DMS53 (cell line): Measurements from ENCODE around the gene PNCK.
"Not testable (repeated sequence)": the region's sequence is repeated elsewhere in the genome, so short reads cannot be mapped to it uniquely, and the experiment has no call there.

Experiments used
- DNase-seq: peaks from one replicate; lab custom pipeline; 2025; lab: John Stamatoyannopoulos, UW

Gene PNCK

GRCh38 chrX:153673428-153674218 lies at the start of gene PNCK:
Gene PNCK, minus strand, starts transcription at chrX:153673813. Its CDS starts 737 bp downstream, at chrX:153673076.
- DNase-seq, result no peak

GRCh38 chrX:153722704-153723350 lies 49.2 kb upstream of the PNCK start:
- peak; percentile 52 for DNase-seq

GRCh38 chrX:153719701-153720100 lies 46.1 kb upstream of the PNCK start:
- DNase-seq, result no peak

GRCh38 chrX:153719238-153719637 lies 45.6 kb upstream of the PNCK start:
- no peak for DNase-seq

- DNase-seq, result no peak
Observed at GRCh38 chrX:153717445-153717844, 43.8 kb upstream of the PNCK start.

GRCh38 chrX:153714256-153714655 lies 40.6 kb upstream of the PNCK start:
- no peak for DNase-seq

- no peak for DNase-seq
Observed at GRCh38 chrX:153709726-153710674, 36.4 kb upstream of the PNCK start.

- DNase-seq, result peak; percentile 93
Observed at GRCh38 chrX:153708415-153708814, 34.8 kb upstream of the PNCK start.

- DNase-seq, result no peak
Observed at GRCh38 chrX:153707406-153707805, 33.8 kb upstream of the PNCK start.

GRCh38 chrX:153706799-153707198 lies 33.2 kb upstream of the PNCK start:
- no peak for DNase-seq

- not testable (repeated sequence) for DNase-seq
Observed at GRCh38 chrX:153705403-153706060, 31.9 kb upstream of the PNCK start.

- DNase-seq, result not testable (repeated sequence)
Observed at GRCh38 chrX:153704631-153705402, 31.2 kb upstream of the PNCK start.

- no peak for DNase-seq
Observed at GRCh38 chrX:153704021-153704526, 30.5 kb upstream of the PNCK start.

- no peak for DNase-seq
Observed at GRCh38 chrX:153703036-153703370, 29.4 kb upstream of the PNCK start.

GRCh38 chrX:153702336-153703035 lies 28.9 kb upstream of the PNCK start:
- DNase-seq, result no peak

GRCh38 chrX:153701706-153702105 lies 28.1 kb upstream of the PNCK start:
- DNase-seq, result no peak

- no peak for DNase-seq
Observed at GRCh38 chrX:153700967-153701366, 27.4 kb upstream of the PNCK start.

- no peak for DNase-seq
Observed at GRCh38 chrX:153700376-153700945, 26.8 kb upstream of the PNCK start.

GRCh38 chrX:153699784-153700371 lies 26.3 kb upstream of the PNCK start:
- not testable (repeated sequence) for DNase-seq
